NCI-H1694 (cell line): ENCODE data around the gene EEF1B2.
"Not testable (repeated sequence)": the region's sequence is repeated elsewhere in the genome, so short reads cannot be mapped to it uniquely, and the experiment has no call there.

ENCODE experiments used
- DNase-seq: peaks from one replicate; lab custom pipeline; 2025; lab: John Stamatoyannopoulos, UW

The EEF1B2 gene

DNA sequence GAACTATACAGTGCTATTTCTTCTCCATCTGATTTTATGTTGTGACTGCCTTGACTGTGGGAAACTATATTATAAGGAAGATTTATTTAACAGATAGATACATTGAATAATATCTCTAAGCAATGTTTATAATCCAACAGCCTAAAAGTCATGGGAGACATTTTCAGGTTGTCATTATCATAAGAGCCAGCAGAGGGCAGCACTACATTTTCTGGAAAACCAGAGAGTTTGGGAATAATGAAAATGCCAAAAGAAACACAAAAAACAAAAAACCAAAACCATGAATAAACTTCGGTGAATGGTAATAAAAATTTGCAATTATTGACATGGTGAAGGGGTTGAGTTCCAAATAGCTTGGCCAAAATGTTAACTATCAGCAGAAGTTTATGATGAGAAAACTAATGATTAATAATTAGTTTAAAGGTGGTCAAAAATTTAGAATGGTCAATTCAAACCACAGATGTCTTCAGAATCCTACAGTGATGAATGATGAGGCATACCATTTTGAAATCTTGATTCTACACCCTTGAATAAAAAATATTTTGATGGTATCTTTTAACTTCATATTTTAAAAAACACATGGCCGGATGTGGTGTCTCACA, 4.7 kb downstream of the EEF1B2 start:
- peak; percentile 38 for DNase-seq

DNA sequence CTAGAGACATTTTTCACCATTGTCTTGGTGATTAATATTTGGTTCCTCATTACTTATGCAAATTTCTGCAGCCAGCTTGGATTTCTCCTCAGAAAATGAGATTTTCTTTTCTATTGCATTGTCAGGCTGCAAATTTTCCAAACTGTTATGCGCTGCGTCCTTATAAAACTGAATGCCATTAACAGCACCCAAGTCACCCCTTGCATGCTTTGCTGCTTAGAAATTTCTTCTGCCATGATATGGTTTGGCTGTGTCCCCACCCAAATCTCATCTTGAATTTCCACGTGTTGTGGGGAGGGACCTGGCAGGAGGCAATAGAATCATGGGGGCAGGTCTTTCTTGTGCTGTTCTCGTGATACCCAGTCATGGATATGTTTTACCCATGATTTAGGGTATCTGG, 8.5 kb downstream of the EEF1B2 start:
- DNase-seq: not testable (repeated sequence)

DNA sequence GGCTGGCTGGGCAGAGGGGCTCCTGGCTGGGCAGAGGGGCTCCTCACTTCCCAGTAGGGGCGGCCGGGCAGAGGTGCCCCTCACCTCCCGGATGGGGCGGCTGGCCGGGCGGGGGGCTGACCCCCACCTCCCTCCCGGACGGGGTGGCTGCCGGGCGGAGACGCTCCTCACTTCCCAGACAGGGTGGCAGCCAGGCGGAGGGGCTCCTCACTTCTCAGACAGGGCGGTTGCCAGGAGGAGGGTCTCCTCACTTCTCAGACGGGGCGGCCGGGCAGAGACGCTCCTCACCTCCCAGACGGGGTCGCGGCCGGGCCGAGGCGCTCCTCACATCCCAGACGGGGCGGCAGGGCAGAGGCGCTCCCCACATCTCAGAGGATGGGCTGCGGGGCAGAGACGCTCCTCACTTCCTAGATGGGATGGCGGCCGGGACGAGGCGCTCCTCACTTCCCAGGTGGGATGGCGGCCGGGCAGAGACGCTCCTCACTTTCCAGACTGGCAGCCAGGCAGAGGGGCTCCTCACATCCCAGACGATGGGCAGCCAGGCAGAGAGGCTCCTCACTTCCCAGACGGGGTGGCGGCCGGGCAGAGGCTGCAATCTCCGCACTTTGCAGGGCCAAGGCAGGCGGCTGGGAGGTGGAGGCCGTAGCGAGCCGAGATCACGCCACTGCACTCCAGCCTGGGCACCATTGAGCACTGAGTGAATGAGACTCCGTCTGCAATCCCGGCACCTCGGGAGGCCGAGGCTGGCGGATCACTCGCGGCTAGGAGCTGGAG, 12.1 kb downstream of the EEF1B2 start:
- not testable (repeated sequence) for DNase-seq

DNA sequence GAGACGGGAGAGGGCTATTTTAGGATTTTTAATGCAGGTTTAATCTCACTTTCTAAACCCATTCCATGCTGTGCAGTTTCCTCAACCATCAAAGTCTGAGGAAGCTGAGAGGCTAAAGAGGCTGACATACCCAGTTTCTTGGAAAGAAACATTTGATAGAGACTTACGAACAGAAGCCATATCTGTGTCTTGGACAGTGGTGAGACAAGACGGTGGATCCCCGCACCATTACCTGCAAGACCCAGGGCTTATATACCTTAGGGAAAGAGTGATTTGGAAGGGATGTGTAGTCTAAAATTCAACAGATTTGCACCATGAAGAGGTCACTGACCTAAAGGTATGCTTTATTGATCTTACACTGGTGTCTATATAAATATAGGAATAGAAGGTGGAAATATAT, 13.5 kb downstream of the EEF1B2 start:
- no peak for DNase-seq

DNA sequence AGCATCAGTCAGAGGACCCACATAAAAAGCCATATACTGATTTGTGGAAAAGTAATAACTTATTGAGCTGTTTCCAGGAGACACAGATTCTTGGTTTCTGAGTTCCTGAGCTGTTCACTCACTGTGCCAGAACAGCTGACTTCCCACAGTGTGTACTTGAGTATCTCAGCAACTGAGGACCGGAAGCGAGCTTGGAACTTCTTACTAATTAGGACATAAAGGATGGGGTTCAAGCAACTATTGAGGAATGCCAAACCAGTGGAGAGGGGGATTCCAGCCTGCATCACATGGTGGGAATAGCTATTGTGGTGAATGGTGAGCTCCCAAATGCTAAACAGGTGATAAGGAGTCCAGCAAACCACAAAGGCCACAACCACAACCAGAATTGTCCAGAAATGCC, 16.4 kb downstream of the EEF1B2 start:
- no peak for DNase-seq

DNA sequence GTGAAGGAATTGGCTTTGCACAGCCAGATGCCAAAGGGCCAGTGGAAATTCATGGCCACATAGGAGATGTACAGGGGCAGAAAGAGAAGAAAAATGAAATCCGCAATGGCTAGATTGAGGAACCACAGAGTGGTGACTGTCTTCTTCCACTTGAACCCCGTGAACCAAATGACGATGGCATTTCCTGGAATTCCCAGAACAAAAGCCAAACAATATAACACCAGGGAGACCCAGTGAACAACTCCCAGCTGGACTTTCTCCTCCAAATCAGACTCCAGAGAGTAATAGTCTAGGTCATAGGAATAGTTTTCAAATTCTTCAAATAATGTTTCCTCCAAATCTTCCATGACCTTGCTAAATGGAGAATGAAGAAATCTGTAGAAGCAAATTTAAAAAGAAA, 17.2 kb downstream of the EEF1B2 start:
- DNase-seq: no peak

DNA sequence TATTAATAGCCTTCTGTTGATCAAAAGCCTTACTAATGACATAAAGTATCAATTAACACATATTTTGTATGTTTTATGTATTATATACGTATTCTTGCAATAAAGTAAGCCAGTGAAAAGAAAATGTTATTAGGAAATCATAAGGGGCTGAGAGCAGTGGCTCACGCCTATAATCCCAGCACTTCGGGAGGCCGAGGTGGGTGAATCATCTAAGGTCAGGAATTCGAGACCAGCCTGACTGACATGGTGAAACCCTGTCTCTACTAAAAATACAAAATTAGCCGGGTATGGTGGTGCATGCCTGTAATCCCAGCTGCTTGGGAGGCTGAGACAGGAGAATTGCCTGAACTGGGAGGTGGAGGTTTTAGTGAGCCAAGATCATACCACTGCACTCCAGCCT, 21.8 kb downstream of the EEF1B2 start:
- DNase-seq: not testable (repeated sequence)

DNA sequence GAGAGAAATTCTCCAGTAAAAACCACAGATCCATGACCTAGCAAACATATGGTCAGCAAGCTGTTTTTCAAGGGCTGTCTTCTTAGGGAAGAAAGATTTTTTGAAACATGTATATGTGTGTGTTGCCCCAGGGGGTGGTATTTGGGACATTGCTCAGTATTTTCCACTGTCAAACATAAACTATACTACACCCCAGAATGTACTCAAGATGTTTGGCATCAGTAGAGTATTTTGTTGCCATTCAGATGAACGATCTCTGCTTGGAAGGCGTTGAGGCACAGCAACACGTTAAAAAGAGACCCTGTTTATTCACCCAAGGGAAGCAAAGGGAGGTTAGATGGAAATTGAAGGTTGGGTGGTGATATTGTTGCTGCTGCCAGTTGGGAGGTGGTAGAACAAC, 30.0 kb downstream of the EEF1B2 start:
- DNase-seq: no peak

DNA sequence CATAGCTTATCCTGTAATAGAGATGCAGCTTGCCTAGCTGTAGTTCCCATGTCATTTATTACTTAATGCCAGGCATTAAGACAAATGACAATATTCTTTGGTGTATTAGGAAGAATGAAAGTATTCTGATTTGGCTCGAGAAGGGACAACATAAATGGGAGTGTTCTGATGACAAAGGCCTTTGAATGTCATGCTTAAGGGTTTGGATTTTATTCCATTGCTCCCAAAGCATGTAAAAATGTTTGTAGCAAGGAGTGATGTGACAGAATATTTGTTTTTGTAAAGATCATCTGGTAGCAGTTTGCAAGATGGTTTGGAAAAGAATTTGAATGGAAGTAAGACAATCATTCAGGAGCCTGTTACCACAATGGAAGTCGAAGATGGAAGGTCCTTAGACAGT, 30.4 kb downstream of the EEF1B2 start:
- DNase-seq: no peak

DNA sequence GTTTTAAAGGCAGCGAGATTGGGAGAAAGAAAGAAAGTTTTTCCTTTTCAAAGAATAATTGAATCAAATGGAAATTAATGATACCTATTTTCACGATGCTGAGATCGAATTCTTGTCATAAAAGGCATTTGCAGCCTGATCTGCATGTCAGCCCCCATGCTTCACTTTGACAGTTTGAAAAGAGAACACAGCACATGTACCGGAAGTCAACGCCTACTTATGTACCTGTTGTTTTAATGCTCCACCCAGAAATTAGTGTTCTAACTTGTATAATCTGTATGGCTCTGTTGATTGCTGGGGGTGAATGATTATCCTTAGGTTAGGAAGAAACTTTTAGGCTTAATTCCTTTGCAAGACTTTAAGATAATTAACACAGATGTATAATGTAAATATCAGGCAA, 31.0 kb downstream of the EEF1B2 start:
- DNase-seq: no peak

DNA sequence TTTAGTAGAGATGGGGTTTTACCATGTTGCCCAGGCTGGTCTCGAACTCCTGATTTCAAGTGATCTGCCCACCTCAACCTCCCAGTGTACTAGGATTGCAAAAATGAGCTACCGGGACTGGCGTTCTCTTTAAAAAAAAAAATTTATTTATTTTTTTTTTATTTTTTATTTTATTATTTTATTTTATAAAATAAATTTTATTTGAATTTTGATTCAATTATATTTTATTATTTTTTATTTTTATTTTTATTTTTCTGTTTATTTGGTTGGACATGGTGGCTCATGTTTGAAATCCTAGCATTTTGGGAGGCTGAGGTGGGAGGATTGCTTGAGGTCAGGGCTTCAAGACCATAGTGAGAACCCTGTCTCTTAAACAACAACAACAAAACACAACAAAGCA, 32.5 kb downstream of the EEF1B2 start:
- DNase-seq: no peak

DNA sequence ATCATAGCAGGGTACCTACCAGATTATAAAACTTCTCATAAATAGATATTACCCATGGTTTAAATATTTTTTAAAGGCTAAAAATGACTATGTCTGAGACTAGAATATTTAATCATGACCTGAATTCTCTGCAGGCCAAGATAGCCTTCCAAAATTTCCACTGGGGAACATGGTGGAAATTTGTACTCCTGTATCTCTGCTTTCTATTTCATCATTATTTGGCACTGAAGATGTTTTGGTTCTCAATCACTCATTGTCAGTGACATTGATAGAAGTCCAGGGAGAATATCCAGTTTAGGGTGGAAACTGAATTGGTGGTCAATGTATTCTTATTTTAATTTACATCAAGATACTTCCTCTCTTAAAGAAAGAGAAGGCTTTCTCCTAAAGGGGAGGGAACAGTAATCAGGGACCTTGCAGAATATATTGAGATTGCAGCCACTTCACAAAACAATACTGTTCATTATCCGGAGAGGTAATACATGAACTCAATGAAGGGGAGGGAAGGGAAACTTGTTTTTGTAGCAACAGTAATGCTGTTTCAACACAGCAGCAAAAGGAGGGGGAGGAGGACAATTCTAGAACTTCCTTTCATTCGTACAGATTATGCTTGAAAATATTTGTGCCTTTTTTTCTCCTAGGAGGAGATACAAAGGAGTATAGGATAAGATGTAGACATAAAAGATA, 34.1 kb downstream of the EEF1B2 start:
- DNase-seq: no peak

DNA sequence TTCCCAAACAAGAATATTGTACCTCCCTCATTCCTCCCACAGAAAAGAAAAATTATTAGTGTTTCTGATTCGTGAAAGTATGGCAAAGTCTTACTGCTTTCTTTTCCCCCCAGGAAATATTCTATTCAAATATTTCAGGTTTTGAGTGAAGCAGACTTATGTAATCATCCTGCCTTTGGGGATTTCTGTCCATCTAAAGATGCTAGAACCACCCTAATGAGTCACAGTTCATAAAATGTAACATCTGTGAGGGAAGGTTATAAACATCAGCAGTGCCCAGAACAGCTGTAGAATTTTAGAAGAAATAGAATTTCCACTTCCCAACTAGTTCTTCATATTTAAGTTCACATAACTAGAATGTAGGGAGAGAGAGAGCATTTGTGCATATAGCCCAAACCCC, 39.0 kb downstream of the EEF1B2 start:
- DNase-seq: no peak

DNA sequence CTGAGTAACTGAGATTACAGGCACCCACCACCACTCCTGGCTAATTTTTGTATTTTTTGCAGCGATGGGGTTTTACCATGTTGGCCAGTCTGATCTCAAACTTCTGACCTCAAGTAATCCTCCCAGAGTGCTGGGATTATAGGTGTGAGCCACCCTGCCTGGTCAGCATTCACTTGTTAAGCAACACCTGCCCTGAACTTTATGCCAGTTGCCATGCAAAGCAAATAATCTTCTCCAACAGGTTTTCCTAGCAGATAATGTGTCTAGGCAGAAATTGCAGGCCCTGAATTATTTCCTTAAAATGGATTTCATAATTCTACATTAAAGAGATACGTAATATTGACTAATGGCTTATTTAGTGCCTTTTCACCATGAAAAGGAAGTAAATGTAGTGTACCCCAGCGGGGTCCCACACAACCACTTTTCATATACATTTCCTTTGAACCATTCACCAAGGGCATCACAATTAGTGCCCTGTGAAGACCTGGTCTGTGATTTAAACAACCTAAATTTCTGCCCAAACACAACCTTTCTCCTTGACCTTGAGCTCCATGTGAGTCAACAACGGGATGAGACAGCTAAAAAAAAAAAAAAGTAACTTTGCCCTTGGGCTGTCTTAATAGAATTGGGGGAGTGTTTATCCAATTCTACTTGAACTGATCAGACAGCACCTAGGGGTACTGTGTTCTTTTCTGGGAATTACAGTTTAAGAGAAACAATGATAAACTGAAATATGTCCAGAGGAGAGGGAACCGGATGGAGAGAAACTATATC, 41.6 kb downstream of the EEF1B2 start:
- no peak for DNase-seq

DNA sequence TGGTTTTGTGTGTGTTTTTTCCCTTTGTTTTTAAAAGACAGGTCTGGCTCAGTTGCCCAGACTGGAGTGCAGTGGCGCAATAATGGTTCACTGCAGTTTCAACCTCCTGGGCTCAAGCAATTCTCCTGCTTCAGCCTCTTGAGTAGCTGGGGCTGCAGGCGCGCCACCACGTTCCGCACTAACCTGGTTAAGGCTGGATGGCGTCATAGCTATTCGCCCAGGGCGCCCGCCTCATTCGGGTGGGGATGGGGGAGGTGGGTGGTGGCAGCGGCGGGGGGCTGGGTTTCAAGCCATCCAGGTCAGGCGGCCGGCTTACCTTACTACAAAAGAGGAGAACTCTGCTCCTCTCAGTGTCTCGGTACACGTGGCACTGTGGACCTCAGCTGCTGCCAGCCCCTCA, 42.8 kb downstream of the EEF1B2 start:
- no peak for DNase-seq

DNA sequence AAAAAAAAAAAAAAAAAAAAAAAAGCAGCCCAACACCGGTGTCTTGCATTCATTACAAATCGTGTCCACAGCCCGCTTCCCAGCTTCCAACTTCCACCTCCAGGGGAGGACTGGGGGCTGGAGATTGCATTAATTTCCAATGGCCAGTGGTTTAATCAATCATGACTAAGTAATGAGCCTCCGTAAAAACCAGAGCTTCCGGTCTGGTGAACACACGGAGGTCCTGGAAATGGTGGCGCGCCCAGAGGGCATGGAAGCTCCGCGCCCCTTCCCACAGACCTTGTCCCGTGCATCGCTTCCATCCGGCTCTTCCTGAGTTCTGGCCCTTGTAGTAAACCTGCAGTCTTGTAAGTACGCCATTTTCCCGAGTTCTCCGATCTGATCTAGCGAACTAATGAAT, 43.6 kb downstream of the EEF1B2 start:
- DNase-seq: no peak

DNA sequence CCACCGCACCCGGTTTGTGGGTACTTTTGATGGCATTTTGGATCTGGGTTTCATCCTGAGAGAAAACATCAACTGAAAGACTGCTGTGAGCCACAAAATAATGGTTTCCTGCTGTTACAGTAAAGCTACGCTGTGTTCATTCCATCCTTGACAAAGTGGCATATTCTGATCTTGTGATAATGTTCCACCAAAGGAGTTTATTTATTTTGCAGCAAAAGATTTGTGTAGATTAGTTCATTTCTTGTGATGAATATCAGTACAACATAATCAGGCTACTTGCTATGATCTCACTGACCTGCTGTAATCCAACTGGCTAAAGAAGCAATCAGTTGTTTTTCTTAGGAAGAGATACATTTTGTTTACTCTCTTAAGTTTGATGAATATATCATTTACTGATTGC, 45.0 kb downstream of the EEF1B2 start:
- DNase-seq: no peak

DNA sequence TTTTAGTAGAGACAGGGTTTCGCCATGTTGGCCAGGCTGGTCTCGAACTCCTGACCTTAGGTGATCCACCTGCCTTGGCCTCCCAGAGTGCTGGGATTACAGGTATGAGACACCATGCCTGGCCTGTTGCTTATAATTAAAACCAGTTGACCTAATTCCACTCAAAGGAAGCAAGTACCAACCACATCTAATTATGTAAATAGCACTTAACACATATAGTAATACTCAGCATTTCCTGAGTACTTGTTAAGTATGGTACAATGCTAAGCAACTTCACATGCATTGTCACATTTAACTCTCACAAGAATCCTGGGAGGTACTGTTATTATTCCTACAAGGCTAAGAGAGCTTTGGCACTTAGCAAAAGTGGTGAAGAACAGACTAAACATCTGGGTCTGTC, 47.6 kb downstream of the EEF1B2 start:
- not testable (repeated sequence) for DNase-seq

DNA sequence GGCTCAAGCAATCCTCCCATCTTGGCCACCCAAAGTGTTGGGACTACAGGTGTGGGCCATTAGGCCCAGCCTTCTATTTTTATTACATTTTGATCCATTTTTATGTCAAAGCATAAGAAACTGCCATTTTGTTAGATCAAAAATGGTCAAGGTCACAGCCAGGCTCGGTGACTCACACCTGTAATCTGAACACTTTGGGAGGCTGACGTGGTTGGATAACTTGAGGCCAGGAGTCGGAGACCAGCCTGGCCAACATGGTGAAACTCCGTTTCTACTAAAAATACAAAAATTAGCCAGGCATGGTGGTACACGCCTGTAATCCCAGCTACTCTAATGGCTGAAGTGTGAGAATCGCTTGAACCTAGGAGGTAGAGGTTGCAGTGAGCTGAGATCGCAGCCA, 49.2 kb downstream of the EEF1B2 start:
- no peak for DNase-seq

DNA sequence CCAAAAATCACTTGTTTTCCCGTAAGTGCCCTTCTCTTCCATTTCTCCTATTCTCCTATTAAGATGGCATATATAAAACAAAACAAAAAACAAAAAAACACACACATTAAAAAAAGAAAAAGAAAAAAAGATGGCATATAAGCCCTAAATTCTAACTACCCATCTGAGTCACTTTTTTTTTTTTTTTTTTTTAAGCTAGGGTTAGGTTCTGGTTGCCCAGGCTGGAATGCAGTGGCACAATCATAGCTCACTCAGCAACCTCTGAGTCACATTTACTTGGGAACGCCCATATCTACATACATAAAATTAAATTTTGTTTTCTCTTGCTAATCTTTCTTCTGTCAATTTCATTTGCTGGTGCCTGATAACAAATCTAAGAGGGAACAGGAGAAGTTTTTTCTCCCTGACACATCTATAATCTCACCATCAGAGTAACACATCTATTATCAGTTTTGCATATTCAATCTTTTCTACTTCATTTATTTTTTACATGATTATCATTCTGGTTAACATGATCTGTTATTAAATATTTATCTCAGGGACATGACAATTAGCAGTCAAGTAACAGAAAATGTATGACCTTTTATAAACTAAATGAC, 52.1 kb downstream of the EEF1B2 start:
- DNase-seq: no peak
